Body of pancreas (tissue), 4 donors: ENCODE results near the gene B3GLCT.

Source experiments
- CTCF ChIP-seq, 7 experiments: fragments of 450-650 bp in 4 of 7; fragments of 200-600 bp in 3 of 7; sonication (generic) in 3 of 7; IDR thresholded peaks; one replicate each; pipeline ENCODE4 v1.5.1; 2016 to 2019; ENCODE audit warnings: antibody characterized with exemption in 7 of 7
- POLR2A ChIP-seq, 3 donors: fragments of 450-650 bp; IDR thresholded peaks; one replicate each; pipeline ENCODE4 v1.6.1; 2016; ENCODE audit warnings: antibody characterized with exemption in 3 of 3, mild to moderate bottlenecking in 2 of 3

GRCh38 chr13:31191748-31192147, 8.0 kb upstream of the B3GLCT start:
- no peak for TF ChIP-seq CTCF (IDR thresholded peaks at IDR 0.05)
- TF ChIP-seq POLR2A (IDR thresholded peaks at IDR 0.05), result no peak
